ENCODE measurements around the gene FOXN1.

FOXN1 gene

GRCh38 chr17:28500712-28501379 lies 5.3 kb upstream of the FOXN1 start:
- Histone ChIP-seq H3K36me3 (ENCODE audit: low read length) (no peaks in the 10 kb centered on the region), H3F3A (ENCODE audit: insufficient read depth) (no peaks in the 10 kb centered on the region), H3K27me3 (ENCODE audit: low read length) (no peaks in the 10 kb centered on the region), H3K4me3 (ENCODE audit: insufficient read depth, low read length, poor library complexity, severe bottlenecking) (no peak overlapping the region), H3K27ac (ENCODE audit: low read depth, low read length) (no peak overlapping the region), H3K9me2 (replicated peaks; ENCODE audit: insufficient read depth, low read length) (no peaks in the 10 kb centered on the region), H2AFZ (ENCODE audit: low read depth, low read length, severe bottlenecking) (no peak overlapping the region), H3K9ac (ENCODE audit: low read length) (no peak overlapping the region), H3K4me2 (ENCODE audit: low read depth, low read length, poor library complexity, severe bottlenecking) (no peak overlapping the region), H4K20me1 (ENCODE audit: low read depth, low read length) (no peaks in the 10 kb centered on the region), H3K79me2 (ENCODE audit: insufficient read depth, low read length) (no peaks in the 10 kb centered on the region), H3K9me3 (ENCODE audit: insufficient read depth, low read length) (no peaks in the 10 kb centered on the region)
- TF ChIP-seq EZH2phosphoT487 (conservative IDR thresholded peaks at IDR 0.05; ENCODE audit: low read length) (no peak), CTCF (IDR thresholded peaks at IDR 0.05; ENCODE audit: insufficient read depth, low read length, poor library complexity, severe bottlenecking) (no peak)

GRCh38 chr17:28501421-28502284 lies 4.5 kb upstream of the FOXN1 start:
- H3K27ac ChIP-seq (ENCODE audit: low read depth, low read length), result no peak overlapping the region

GRCh38 chr17:28503420-28503819 lies 2.7 kb upstream of the FOXN1 start:
- H3K4me2 ChIP-seq (ENCODE audit: low read depth, low read length, poor library complexity, severe bottlenecking), result no peak overlapping the region
- H3K79me2 ChIP-seq (ENCODE audit: insufficient read depth, low read length), result no peaks in the 10 kb centered on the region
- no peaks in the 10 kb centered on the region for H3K36me3 ChIP-seq (ENCODE audit: low read length)
- no peak for TF ChIP-seq CTCF (IDR thresholded peaks at IDR 0.05; ENCODE audit: insufficient read depth, low read length, poor library complexity, severe bottlenecking)
- TF ChIP-seq EZH2phosphoT487 (conservative IDR thresholded peaks at IDR 0.05; ENCODE audit: low read length), result no peak
- no peak overlapping the region for H3K27ac ChIP-seq (ENCODE audit: low read depth, low read length)
- H3K9ac ChIP-seq (ENCODE audit: low read length), result no peak overlapping the region
- H4K20me1 ChIP-seq (ENCODE audit: low read depth, low read length), result no peaks in the 10 kb centered on the region
- no peaks in the 10 kb centered on the region for H3K9me3 ChIP-seq (ENCODE audit: insufficient read depth, low read length)
- no peaks in the 10 kb centered on the region for H3K9me2 ChIP-seq (replicated peaks; ENCODE audit: insufficient read depth, low read length)
- no peak overlapping the region for H3K4me3 ChIP-seq (ENCODE audit: insufficient read depth, low read length, poor library complexity, severe bottlenecking)
- H3F3A ChIP-seq (ENCODE audit: insufficient read depth), result no peaks in the 10 kb centered on the region
- no peak overlapping the region for H2AFZ ChIP-seq (ENCODE audit: low read depth, low read length, severe bottlenecking)
- H3K27me3 ChIP-seq (ENCODE audit: low read length), result no peaks in the 10 kb centered on the region

More at GRCh38 chr17:28501421-28502284, 4.5 kb upstream of the FOXN1 start:
- Histone ChIP-seq H3K79me2 (ENCODE audit: insufficient read depth, low read length) (no peaks in the 10 kb centered on the region), H3K36me3 (ENCODE audit: low read length) (no peaks in the 10 kb centered on the region), H3K4me3 (ENCODE audit: insufficient read depth, low read length, poor library complexity, severe bottlenecking) (no peak overlapping the region), H3K9me2 (replicated peaks; ENCODE audit: insufficient read depth, low read length) (no peaks in the 10 kb centered on the region), H4K20me1 (ENCODE audit: low read depth, low read length) (no peaks in the 10 kb centered on the region), H3F3A (ENCODE audit: insufficient read depth) (no peaks in the 10 kb centered on the region), H3K9ac (ENCODE audit: low read length) (no peak overlapping the region), H3K4me2 (ENCODE audit: low read depth, low read length, poor library complexity, severe bottlenecking) (no peak overlapping the region), H3K9me3 (ENCODE audit: insufficient read depth, low read length) (no peaks in the 10 kb centered on the region), H3K27me3 (ENCODE audit: low read length) (no peaks in the 10 kb centered on the region), H2AFZ (ENCODE audit: low read depth, low read length, severe bottlenecking) (no peak overlapping the region)
- TF ChIP-seq EZH2phosphoT487 (conservative IDR thresholded peaks at IDR 0.05; ENCODE audit: low read length) (no peak), CTCF (IDR thresholded peaks at IDR 0.05; ENCODE audit: insufficient read depth, low read length, poor library complexity, severe bottlenecking) (no peak)
